HL-60 (cell line): Measurements from ENCODE around the gene MR1.
A peak's percentile ranks its signal among the peaks of the same experiment; 100 is the strongest.
"Not testable (repeated sequence)": the region's sequence is repeated elsewhere in the genome, so short reads cannot be mapped to it uniquely, and the experiment has no call there.

Experiments
- DNase-seq, 2 experiments: peaks; one replicate each; pipeline ENCODE4 v3.0.0-alpha.2; 2010 to 2020; ENCODE audit warnings: low read depth in 1 of 2, low spot score in 1 of 2
- H3K27ac ChIP-seq: fragments of 250-450 bp; sonication (Bioruptor Pico); replicated peaks from 2 replicates; pipeline ENCODE4 v1.5.1; 2020; ENCODE audit warnings: mild to moderate bottlenecking, moderate library complexity
- H3K27me3 ChIP-seq: fragments of 250-450 bp; sonication (Bioruptor Pico); 2 replicates; pipeline ENCODE4 v1.5.1; 2021; ENCODE audit warnings: mild to moderate bottlenecking, moderate library complexity; ENCODE audit not compliant: insufficient read depth, poor library complexity, severe bottlenecking
- H3K4me3 ChIP-seq: replicated peaks from 2 replicates; pipeline ENCODE4 v1.5.1; 2011; ENCODE audit warnings: mild to moderate bottlenecking, control low read depth, low read length; ENCODE audit not compliant: insufficient read depth
- GABPA ChIP-seq: IDR thresholded peaks from 2 replicates; pipeline ENCODE4 v1.6.1; 2012; ENCODE audit warnings: low read depth
- POLR2AphosphoS5 ChIP-seq: IDR thresholded peaks from 2 replicates; pipeline ENCODE4 v1.6.1; 2012; ENCODE audit warnings: low read depth
- REST ChIP-seq: IDR thresholded peaks from 2 replicates; pipeline ENCODE4 v1.6.1; 2012; ENCODE audit warnings: low read depth; ENCODE audit not compliant: insufficient replicate concordance
- SPI1 ChIP-seq: IDR thresholded peaks from 2 replicates; pipeline ENCODE4 v1.6.1; 2012; ENCODE audit warnings: low read depth, mild to moderate bottlenecking, borderline replicate concordance
- TF ChIP-seq, protein P1 (sequence below): IDR thresholded peaks from one replicate; pipeline ENCODE4 v1.5.1; 2011; ENCODE audit warnings: low read length, control low read depth, inconsistent platforms; ENCODE audit not compliant: insufficient read depth

Gene MR1

GRCh38 chr1:181043025-181043888 is 9.5 kb downstream of the MR1 start:
- peak; percentile 91 to 93 for DNase-seq
- H3K27ac ChIP-seq = peak overlapping the region; percentile 44
- TF ChIP-seq SPI1 = 0 out of 2 replicates have a peak, but pooled peaks have one; percentile 21
- TF ChIP-seq POLR2AphosphoS5 = peak; percentile 61
- no peak; the same call in 1 of the 2 replicates for TF ChIP-seq GABPA
- TF ChIP-seq REST = no peak
- TF ChIP-seq, protein P1, sequence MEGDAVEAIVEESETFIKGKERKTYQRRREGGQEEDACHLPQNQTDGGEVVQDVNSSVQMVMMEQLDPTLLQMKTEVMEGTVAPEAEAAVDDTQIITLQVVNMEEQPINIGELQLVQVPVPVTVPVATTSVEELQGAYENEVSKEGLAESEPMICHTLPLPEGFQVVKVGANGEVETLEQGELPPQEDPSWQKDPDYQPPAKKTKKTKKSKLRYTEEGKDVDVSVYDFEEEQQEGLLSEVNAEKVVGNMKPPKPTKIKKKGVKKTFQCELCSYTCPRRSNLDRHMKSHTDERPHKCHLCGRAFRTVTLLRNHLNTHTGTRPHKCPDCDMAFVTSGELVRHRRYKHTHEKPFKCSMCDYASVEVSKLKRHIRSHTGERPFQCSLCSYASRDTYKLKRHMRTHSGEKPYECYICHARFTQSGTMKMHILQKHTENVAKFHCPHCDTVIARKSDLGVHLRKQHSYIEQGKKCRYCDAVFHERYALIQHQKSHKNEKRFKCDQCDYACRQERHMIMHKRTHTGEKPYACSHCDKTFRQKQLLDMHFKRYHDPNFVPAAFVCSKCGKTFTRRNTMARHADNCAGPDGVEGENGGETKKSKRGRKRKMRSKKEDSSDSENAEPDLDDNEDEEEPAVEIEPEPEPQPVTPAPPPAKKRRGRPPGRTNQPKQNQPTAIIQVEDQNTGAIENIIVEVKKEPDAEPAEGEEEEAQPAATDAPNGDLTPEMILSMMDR = no peak
- no peak overlapping the region for H3K4me3 ChIP-seq
- H3K27me3 ChIP-seq = no peaks in the 10 kb centered on the region

DNA sequence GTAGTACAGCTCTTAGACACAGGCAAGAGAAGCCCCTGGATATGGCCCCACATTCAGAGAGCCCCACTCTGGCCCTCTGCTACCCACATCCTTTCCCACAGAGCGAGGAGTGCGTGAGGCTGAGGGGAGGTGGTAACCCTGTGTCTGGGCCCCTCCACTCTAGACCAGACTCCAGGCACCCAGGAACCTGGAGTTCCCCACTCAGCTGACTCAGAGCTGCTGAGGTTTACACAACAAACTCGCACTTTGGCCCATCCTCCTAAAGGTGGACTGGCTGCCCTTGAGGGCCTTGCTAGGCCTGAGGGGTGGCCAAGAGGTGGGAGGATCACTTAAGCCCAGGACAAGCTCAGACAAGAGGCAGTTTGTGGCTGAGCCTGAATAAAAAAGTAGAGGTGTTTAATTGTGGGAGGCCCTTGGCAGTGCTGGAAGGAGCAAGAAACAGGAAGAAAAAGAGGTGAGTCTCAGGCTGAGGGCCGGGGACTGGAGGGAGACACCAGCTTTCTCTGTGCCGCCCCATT is 10.7 kb downstream of the MR1 start:
- H3K27me3 ChIP-seq = no peaks in the 10 kb centered on the region
- TF ChIP-seq POLR2AphosphoS5 = no peak
- H3K27ac ChIP-seq = peak overlapping the region; percentile 54
- peak; percentile 56 to 72 for DNase-seq
- H3K4me3 ChIP-seq = no peak overlapping the region

DNA sequence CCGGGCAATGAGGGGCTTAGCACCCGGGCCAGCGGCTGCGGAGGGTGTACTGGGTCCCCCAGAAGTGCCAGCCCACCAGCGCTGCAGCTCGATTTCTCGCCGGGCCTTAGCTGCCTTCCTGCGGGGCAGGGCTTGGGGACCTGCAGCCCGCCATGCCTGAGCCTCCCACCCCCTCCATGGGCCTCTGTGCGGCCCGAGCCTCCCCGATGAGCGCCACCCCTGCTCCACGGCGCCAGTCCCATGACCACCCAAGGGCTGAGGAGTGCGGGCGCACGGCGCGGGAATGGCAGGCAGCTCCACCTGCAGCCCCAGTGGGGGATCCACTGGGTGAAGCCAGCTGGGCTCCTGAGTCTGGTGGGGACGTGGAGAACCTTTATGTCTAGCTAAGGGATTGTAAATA is 12.2 kb downstream of the MR1 start:
- not testable (repeated sequence) for H3K27ac ChIP-seq, H3K27me3 ChIP-seq, DNase-seq, H3K4me3 ChIP-seq

DNA sequence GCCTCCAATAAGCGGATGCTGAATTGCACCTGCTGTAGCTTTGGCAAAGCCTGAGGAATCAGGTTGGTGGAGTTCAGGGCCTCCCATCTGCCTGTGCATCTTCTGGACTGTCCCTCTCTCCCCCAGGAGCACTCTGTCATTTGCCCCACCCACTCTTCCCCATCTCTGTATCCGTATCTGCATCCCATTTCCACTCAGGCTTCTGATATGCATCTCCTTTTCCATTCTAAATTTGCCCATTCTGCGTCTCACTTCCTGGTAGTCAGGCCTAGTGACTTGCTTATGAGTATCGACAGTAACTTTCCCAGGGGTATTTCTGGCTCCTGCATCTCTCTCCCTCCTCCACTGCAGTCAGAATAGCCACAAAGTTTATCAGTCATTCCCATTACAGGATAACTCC is 15.6 kb downstream of the MR1 start:
- no peak overlapping the region for H3K27ac ChIP-seq
- TF ChIP-seq, protein P1 = no peak
- TF ChIP-seq REST = no peak
- TF ChIP-seq POLR2AphosphoS5 = no peak
- TF ChIP-seq GABPA = no peak
- no peaks in the 10 kb centered on the region for H3K27me3 ChIP-seq
- DNase-seq = no peak
- H3K4me3 ChIP-seq = no peak overlapping the region

DNA sequence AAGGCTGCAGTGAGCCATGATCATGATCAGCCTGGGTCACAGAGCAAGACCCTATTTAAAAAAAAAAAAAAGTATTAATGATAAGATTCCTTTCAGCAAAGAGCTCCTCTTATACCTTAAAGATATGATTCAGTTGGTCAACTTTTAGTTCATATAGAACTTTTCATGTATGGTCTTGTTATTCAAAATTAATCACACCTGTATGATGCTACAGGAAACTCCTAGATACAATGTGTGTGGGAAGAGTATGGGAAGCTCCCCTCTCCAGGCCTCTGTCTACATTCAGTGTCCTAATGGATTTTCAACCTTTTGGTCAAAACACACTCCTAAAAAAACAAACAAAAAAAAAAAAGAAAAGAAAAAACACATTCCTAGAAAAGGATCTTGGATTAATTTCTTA is 17.1 kb downstream of the MR1 start:
- Histone ChIP-seq H3K27ac (no peak overlapping the region), H3K27me3 (no peaks in the 10 kb centered on the region), H3K4me3 (no peak overlapping the region)
- TF ChIP-seq SPI1 (no peak), GABPA (no peak), POLR2AphosphoS5 (no peak), REST (no peak)
- TF ChIP-seq, protein P1 = no peak
- no peak for DNase-seq
